ENCODE data around the gene PLAC1. TPM values are rescaled to one million over a fixed set of nuclear protein-coding genes. Genes with fewer than 3 reads are reported as not detected.

Gene PLAC1
- total RNA-seq, 1 experiment from 2014 or later = not detected

- CTCF ChIA-PET = no interaction called here
- ATAC-seq (no peak), DNase-seq (ENCODE audit: low spot score) (no peak)
- TF ChIP-seq ZMAT4 (CRISPR knock-in tag; IDR thresholded peaks at IDR 0.05) = no peak
- no peak for TF ChIP-seq SP1 (CRISPR knock-in tag; conservative IDR thresholded peaks at IDR 0.05)
- no peak for TF ChIP-seq ZNF512 (CRISPR knock-in tag; IDR thresholded peaks at IDR 0.05; ENCODE audit: borderline replicate concordance)
- no peak for TF ChIP-seq E2F5 (CRISPR knock-in tag; IDR thresholded peaks at IDR 0.05)
- no peaks in the 10 kb centered on the region for H3K9me3 Mint-ChIP-seq
- POLR2A ChIA-PET = no interaction called here
- peaks cover 2% of the 10 kb centered on the region for H3K27me3 Mint-ChIP-seq (ENCODE audit: low read depth)
- no peak overlapping the region for H3K27ac Mint-ChIP-seq
- no peak overlapping the region for H3K4me3 Mint-ChIP-seq
- H3K4me1 Mint-ChIP-seq = peaks cover 18% of the 10 kb centered on the region
- H3K36me3 Mint-ChIP-seq = no peaks in the 10 kb centered on the region
These were observed 34.2 kb downstream of the PLAC1 start for GRCh38 chrX:134624046-134624430.

GRCh38 chrX:134623293-134624045 lies 34.8 kb downstream of the PLAC1 start:
- Mint-ChIP-seq H3K36me3 (no peaks in the 10 kb centered on the region), H3K27ac (no peak overlapping the region), H3K27me3 (ENCODE audit: low read depth) (peaks cover 2% of the 10 kb centered on the region), H3K4me1 (peaks cover 18% of the 10 kb centered on the region), H3K4me3 (no peak overlapping the region), H3K9me3 (no peaks in the 10 kb centered on the region)
- POLR2A ChIA-PET = no interaction called here
- DNase-seq (ENCODE audit: low spot score) (no peak), ATAC-seq (no peak)
- CTCF ChIA-PET = no interaction called here
- TF ChIP-seq FOXJ3 (CRISPR knock-in tag; IDR thresholded peaks at IDR 0.05; ENCODE audit: borderline replicate concordance) (no peak), USF1 (CRISPR knock-in tag; IDR thresholded peaks at IDR 0.05) (no peak), TP53 (CRISPR knock-in tag; IDR thresholded peaks at IDR 0.05) (no peak), ATF2 (CRISPR knock-in tag; IDR thresholded peaks at IDR 0.05; ENCODE audit: borderline replicate concordance, low read depth) (no peak), STAT6 (CRISPR knock-in tag; conservative IDR thresholded peaks at IDR 0.05; ENCODE audit: low read depth) (no peak), AR (CRISPR knock-in tag; IDR thresholded peaks at IDR 0.05) (no peak), ATF1 (CRISPR knock-in tag; IDR thresholded peaks at IDR 0.05) (no peak), ZNF138 (CRISPR knock-in tag; conservative IDR thresholded peaks at IDR 0.05) (no peak), FOXK1 (CRISPR knock-in tag; IDR thresholded peaks at IDR 0.05) (no peak), ARID4B (CRISPR knock-in tag; IDR thresholded peaks at IDR 0.05; ENCODE audit: borderline replicate concordance) (no peak), ESRRA (CRISPR knock-in tag; IDR thresholded peaks at IDR 0.05; ENCODE audit: borderline replicate concordance) (no peak), ZSCAN18 (CRISPR knock-in tag; IDR thresholded peaks at IDR 0.05) (no peak)

Measured in WTC11 (cell line).